ENCODE data around the gene DEPDC7.
A peak's percentile ranks its signal among the peaks of the same experiment; 100 is the strongest.
"Not testable (repeated sequence)": the region's sequence is repeated elsewhere in the genome, so short reads cannot be mapped to it uniquely, and the experiment has no call there.

Gene DEPDC7

DNA sequence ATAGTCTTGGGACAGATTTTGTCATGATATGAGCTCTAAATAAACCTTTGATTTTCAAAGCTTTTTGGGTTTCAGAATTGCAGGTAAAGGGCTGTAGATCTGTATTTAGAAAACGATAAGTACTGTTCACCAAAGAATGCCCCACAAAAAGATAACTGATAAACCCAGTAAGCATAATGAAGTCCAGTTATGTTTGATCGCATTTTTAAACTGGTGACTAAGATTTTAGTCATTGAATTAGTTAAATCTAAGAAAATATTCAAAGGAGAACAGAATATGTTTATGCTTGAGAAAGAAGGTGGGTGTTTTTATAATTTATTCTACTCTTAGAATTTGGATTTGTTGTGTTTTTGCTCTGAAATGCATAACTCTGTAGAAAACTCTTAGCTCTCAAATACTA is 11.6 kb downstream of the DEPDC7 start:
- no peak for DNase-seq

- no peak for DNase-seq
Measured at GRCh38 chr11:33027846-33028536, 12.3 kb downstream of the DEPDC7 start.

GRCh38 chr11:33028537-33028914 is 12.8 kb downstream of the DEPDC7 start:
- no peak for DNase-seq

- not testable (repeated sequence) for DNase-seq
Measured at GRCh38 chr11:33029218-33029617, 13.5 kb downstream of the DEPDC7 start.

- no peak for DNase-seq
Measured at GRCh38 chr11:33033493-33033892, 17.8 kb downstream of the DEPDC7 start.

GRCh38 chr11:33035011-33035410 is 19.3 kb downstream of the DEPDC7 start:
- DNase-seq: no peak

- peak; percentile 44 to 60 (median 56) for DNase-seq
Measured at GRCh38 chr11:33039274-33040032, 23.8 kb downstream of the DEPDC7 start, which contains the start of gene TCP11L1. TSS of gene TCP11L1 (plus strand) at chr11:33039572. CDS start at chr11:33043774, 4,202 bp downstream.

GRCh38 chr11:33040033-33040861 is 24.6 kb downstream of the DEPDC7 start:
- DNase-seq: no peak

GRCh38 chr11:33040862-33041453 is 25.3 kb downstream of the DEPDC7 start:
- DNase-seq: no peak

- DNase-seq: no peak
Measured at GRCh38 chr11:33043221-33043830, 27.6 kb downstream of the DEPDC7 start.

- no peak for DNase-seq
Measured at GRCh38 chr11:33044285-33044756, 28.6 kb downstream of the DEPDC7 start.

DNA sequence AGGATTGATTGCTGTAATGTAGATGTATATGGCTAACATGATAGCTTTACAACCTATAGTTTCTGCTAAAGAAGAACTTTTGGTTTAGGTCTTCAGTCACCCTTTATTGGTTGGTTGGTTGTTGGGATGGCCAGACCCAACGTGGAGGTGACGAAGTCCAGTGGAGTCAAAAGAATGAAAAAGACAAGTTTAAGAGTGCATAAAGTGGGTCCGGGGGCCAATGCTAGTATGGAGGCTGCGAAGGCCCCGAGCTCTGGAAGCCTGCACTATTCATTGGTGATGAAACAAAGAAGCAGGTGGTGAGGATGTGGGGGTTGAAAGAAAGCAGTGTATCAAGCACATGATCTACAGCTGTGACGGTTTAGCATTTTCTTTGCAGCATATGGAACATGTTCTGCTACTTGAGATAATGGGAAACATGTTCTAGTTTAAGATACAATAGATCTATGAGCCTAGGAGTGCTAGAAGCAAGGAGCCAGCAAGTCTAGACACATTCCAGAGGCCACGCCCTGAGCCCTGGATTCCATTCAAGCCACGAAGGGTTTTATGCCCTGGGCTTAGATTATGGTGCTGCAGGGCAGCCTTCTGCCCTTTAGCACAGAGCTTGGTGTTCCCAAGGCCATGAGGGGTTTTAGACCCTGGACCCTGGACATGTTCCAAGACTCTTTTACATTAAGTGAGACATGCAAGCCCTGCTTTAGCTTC is 30.0 kb downstream of the DEPDC7 start:
- DNase-seq: no peak

DNA sequence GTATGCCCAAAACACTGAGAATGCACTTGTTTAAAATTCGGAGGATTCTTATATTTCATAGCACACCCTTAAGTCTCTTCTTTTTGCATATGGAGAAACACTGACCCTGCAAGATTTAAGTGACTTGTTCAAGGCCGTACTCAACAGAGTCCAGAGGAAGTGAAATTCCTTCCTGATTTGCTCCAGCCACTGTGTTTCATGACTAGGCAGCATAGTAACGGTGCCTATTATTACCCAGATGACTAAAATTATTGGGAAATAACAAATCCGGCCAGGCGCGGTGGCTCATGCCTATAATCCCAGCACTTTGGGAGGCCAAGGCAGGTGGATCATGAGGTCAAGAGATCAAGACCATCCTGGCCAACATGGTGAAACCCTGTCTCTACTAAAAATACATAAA is 33.0 kb downstream of the DEPDC7 start:
- not testable (repeated sequence) for DNase-seq

- not testable (repeated sequence) for DNase-seq
Measured at GRCh38 chr11:33049565-33050408, 34.1 kb downstream of the DEPDC7 start.

DNA sequence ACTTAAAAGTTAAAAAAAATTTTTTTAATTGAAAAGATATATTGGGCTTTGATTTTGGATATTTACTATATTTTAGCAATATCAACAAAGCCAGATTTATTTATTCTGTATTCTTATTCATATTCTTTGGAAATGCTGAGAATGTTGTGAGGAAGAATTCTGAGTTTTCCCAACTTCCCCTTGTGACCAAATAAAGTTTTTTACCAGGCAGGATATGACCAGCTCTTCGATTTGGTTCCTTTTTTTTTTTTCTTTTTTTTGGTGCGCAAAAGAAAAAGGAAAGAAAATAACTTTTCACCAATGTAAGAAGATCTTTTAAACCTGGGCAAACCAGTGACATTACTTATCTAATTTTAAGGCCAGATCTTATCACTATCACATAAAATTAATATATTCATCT is 36.6 kb downstream of the DEPDC7 start:
- no peak for DNase-seq

- no peak for DNase-seq
Measured at GRCh38 chr11:33055375-33055774, 39.7 kb downstream of the DEPDC7 start.

DNA sequence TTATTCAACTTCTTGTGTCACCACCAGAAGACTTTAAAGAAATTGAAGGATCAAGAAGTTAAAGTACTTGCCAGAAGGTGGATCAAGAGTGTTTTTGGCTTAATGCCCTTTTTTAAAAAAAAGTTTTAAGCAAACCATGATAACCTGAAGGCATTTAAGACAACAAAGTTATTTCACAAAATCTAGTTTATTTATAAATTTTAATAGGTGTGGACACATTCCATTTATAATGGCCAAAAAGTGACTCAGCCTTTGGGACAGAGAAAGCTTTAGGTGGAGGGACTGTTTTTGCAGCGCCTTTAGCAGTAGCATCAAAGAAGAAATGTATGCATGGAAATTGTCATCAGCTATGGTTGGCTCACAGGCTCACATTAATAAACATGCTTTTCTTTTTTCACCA is 41.6 kb downstream of the DEPDC7 start:
- no peak for DNase-seq

DNA sequence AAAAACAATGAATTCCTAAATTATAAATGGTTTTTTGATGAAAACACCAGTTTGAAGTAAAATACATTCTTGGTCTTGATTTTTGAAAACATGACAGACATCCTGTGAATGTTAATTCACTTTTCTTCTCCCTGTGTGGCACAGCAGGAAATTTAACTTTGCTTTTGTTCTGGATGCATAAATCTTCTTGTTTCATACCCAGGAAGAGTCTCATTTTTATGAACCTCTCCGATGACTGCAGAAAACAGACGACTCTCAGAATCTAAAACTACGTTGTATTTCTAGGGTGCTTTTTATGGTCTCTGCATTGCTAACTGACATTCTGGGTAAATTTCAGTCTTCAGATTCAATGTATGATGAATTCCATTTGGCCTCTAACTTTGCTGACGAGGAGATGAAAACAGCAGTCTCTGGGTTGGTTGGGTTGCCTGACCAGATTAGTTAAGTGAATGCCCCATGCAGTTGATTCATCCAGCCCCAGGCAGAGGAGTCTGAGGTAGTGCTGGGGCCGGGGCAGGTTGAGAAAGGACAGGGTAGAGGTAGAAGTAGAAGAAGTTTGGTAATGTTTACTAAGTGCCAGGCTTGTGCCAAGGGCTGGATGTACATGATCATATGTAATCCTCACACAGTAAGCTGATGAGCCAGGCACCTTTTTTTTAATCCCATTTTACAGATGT is 43.8 kb downstream of the DEPDC7 start:
- DNase-seq: no peak

GRCh38 chr11:33060271-33060670 is 44.6 kb downstream of the DEPDC7 start:
- DNase-seq: no peak

DNA sequence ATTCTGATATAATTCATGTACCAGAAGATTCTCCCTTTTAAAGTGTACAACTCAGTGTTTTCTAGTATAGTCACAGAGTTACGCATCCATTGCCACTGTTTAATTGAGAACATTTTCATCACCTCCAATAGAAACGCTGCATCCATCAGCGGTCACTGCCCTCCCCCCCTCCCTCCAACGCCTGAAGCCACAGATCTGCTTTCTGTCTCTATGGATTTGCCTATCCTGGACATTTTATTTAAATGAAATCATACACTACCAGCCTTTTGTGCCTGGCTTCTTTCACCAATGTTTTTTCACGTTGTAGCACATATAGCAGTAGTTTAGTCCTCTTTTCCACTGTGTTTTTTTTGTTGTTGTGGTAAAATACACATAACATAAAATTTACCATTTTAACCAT is 46.5 kb downstream of the DEPDC7 start:
- no peak for DNase-seq
